GM21529 (cell line): ENCODE measurements around the gene CD320.
"Not testable (repeated sequence)": the region's sequence is repeated elsewhere in the genome, so short reads cannot be mapped to it uniquely, and the experiment has no call there.

Source experiments
- ATAC-seq: cut with Tn5 transposase; IDR thresholded peaks from one replicate; pipeline ENCODE4 v1.9.1; 2021; ENCODE audit not compliant: unreplicated experiment

The CD320 gene

GRCh38 chr19:8310342-8311055 is 2.3 kb upstream of the CD320 start:
- ATAC-seq, result no peak

DNA sequence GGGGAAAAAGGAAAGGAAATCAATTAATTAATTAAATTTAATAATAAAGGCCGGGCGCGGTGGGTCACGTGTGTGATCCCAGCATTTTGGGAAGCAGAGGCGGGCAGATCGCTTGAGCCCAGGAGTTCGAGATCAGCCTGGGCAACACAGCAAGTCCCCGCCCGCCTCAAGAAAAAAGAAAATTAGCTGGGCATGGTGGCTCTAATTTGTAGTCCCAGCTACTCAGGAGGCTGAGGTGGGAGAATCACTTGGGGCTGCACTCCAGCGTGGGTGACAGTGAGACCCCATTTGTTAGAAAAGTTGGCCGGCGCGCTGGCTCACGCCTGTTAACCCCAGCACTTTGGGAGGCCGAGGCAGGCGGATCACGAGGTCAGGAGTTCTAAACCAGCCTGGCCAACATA is 733 bp upstream of the CD320 start:
- no peak for ATAC-seq

DNA sequence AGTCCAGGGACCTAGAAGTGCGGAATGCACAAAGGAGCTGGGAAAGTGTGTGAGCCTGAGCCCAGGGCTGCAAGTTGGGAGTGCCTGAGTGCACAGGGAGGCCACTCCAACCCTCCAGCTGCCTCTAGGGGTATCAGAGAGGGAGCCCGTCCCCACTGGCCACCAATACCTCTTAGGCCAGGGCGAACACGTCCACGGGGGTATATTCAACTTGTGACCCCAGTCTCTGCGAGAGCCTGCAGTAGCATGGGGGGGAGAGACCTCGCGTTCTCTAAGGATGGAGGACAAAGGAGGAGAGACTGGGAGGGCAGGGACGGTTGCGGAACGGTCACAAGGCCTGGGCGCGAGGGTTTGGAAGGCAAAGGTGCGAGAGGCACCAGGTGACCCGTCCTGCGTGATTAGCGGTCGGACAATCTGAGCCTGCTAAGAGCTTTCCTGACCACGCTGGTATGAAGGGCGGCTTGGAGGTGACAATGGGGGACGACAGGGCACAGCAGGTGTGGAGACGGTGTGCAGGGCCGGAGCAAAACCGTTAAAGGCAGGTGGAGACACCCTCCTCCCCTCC is 676 bp downstream of the CD320 start:
- ATAC-seq, result no peak

GRCh38 chr19:8306235-8307054 is 1.7 kb downstream of the CD320 start:
- no peak for ATAC-seq

- no peak for ATAC-seq
These were observed 2.4 kb downstream of the CD320 start for GRCh38 chr19:8305798-8306197.

GRCh38 chr19:8304841-8305621 is 3.1 kb downstream of the CD320 start:
- no peak for ATAC-seq

DNA sequence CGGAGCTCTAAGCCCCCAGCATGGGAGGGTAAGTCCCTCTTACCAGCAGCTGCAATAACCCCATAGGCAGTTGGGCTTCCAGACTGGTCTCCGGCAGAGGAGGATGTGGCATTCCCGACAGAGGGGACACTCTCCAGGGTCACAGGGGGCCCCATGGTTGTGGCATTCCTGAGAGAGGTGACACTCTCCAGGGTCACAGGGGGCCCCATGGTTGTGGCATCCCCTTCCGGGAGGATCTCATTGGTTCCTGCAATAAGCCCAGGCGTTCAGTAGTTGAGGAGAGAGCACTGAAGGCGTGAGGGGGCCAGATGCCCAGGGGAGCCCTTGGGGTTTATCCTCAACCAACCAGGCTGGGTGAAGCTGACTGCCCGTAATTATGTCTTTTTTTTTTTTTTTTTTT is 5.4 kb downstream of the CD320 start:
- ATAC-seq, result no peak

DNA sequence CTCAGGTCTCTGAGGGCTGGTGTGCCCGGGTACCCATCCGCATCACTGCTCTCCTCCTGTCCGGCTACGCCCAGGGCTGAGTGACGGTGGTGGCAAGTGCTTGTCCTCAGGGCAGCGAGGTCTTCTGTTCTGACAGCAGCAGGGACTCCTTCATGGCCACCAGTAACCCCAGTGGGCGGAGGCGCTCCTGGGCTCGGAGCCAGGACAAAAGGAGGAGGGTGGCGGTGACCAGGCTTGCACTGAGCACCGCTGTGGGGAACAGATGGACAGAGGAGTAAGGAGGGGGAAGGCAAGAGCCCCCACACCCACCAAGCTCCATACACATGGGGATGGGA is 5.8 kb downstream of the CD320 start:
- no peak for ATAC-seq

DNA sequence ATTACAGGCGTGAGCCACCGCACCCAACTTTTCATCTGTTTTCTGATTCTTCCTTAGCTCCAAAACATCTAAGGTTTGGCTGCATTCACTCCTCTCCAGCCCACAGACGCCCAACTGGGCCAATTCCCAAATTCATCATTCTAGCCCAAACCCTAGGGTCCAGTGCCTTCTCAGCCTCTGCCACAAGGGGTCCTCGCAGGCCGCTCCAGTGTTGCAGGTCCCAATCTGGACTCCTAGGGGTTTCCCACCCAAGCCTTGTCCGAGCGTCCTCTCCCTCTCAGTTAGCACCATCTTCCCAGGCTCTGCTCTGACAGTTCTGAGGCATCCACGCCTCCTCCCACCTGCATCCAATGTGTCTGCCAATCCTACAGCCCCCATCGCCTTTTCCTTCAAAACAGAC is 16.8 kb downstream of the CD320 start:
- ATAC-seq, result not testable (repeated sequence)

DNA sequence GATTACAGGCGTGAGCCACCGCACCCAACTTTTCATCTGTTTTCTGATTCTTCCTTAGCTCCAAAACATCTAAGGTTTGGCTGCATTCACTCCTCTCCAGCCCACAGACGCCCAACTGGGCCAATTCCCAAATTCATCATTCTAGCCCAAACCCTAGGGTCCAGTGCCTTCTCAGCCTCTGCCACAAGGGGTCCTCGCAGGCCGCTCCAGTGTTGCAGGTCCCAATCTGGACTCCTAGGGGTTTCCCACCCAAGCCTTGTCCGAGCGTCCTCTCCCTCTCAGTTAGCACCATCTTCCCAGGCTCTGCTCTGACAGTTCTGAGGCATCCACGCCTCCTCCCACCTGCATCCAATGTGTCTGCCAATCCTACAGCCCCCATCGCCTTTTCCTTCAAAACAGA is 31.6 kb downstream of the CD320 start:
- not testable (repeated sequence) for ATAC-seq

- ATAC-seq, result no peak
These were observed 38.4 kb downstream of the CD320 start for GRCh38 chr19:8269724-8270123.

- ATAC-seq, result no peak
These were observed 42.3 kb downstream of the CD320 start for GRCh38 chr19:8265872-8266271.

DNA sequence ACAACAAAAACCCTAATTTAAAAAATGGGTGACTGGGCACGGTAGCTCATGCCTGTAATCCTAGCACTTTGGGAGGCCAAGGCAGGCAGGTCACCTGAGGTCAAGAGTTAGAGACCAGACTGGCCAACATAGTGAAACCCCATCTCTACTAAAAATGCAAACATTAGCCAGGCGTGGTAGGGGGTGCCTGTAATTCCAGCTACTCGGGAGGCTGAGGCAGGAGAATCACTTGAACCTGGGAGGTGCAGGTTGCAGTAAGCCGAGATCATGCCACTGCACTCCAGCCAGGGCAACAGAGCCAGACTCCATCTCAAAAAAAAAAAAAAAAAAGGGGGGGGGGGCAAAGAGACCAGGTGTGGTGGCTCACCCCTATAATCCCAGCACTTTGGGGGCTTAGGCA is 43.9 kb downstream of the CD320 start:
- not testable (repeated sequence) for ATAC-seq

GRCh38 chr19:8262431-8262830 is 45.7 kb downstream of the CD320 start:
- ATAC-seq, result no peak

DNA sequence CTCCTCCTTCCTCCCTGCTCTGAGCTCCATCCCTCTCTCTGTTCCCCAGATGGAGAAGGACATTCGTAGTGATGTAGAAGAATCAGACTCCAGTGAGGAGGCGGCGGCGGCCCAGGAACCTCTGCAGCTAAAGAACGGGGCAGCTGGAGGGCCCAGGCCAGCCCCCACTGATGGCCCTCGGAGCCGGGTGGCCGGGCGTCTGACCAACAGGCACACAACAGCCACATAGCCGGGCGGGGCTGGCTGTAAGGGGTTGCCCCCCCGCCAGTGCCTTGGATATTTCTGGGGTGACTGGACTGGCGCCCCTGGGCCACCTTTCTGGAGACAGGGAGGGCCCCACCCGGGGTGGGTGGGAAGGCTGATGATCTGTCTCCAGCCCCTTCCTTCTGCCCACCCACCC is 46.3 kb downstream of the CD320 start:
- ATAC-seq, result no peak

DNA sequence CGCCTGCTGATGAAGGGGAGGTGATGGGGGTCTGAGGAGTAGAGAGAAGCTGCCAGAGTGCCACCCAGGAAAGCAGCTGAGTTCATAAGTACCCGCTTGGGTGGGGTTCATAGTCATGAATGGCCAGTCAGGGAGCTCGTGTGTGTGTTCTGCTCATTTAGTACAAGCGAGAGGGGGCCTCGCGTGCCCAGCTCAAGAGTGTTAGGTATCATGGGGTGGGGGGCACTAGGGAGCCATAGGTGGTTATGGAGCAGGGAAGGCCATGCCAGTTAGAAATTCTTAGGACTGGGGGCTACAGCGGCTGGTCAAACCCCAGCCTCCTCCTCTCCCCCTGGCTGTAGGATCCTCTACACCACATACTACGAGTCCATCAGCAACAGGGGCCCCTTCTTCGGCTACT is 46.8 kb downstream of the CD320 start:
- no peak for ATAC-seq

DNA sequence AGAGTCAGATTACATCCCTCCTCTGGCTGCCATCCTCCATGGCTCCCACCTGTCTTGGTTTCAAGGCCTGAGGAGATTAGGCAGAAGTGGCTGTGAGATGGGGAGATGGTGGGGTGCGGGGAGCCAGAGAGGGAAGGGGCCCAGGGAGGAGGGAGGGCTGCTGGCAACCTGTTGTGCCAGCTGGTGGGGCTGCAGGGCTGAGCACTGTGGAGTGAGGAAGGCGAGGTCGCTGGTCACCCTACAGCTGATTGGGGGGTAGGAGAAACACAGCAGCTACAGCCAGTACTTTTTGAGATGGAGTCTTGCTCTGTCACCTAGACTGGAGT is 48.3 kb downstream of the CD320 start:
- ATAC-seq, result no peak

DNA sequence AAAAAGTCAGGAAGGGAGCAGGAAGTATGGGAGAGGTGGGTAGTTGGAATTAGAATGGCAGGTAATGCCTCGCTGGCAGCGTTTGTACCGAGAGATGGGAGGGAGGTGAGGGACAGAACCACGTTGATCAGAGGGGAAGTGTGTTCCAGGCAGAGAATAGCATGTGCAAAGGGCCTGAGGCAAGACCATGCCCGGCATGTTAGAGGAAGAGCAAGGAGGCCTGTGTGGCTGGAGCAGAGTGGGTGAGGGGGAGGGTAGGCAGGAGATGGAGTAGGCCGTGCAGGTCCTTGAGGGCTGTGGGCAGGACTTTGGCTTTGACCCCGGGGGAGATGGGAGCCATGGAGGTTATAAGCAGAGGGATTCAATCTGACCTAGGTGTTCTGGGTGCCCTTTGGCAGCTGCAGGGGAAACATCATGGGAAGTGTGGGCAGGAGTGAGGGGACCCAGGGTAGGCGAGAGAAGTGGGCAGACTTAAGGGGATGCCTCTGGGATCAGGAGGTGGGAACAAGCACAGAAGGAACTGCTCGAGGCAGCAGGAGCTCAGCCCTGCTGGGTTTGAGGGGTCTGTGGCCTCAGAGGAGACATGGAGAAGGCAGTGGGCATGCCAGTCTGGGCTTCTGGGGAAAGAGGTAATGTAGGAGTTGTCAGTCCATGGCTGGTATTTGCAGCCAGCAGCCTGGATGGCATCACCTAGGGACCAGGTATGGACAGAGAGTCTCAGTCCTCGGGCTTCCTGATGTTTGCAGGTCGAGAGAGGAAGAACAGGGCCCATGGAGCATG is 48.8 kb downstream of the CD320 start:
- no peak for ATAC-seq

- no peak for ATAC-seq
These were observed 51.1 kb downstream of the CD320 start for GRCh38 chr19:8257052-8257443.

DNA sequence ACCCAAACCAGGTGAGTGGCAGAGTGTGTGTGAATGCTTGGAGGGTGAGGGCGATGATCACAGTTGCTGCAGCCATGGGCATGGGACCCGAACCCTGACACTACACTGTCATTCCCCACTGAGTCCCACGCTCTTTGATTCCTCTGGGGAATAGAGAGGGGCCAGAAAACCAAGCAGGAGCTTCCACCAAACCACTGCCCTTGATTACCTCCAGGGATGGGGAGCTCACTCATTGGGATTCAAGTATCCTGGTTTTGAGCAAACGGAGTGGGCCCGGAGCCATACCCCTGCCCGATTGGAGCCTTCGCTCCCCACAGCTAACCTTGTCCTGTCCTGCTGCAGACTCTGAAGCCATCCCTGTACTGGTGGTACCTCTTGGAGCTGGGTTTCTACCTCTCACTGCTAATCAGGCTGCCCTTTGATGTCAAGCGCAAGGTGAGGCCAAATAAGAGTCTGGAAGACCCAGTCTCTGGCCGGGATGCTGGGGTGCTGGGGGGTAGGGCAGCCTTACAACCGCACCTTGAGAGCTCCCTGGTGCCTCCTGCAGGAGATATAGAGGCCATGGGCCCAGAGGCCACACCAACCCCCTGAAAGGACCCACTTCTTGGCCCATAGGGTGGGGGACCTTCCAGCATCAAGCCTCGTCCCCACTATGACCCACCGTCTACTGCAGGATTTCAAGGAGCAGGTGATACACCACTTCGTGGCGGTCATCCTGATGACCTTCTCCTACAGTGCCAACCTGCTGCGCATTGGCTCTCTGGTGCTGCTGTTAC is 51.7 kb downstream of the CD320 start:
- no peak for ATAC-seq
